K562 (cell line): ENCODE measurements around the gene SLX9. TPM values are rescaled to one million over a fixed set of nuclear protein-coding genes. Genes with fewer than 3 reads are reported as not detected.

Source experiments
- ATAC-seq: fragments of 200-7000 bp; cut with Tn5 transposase; 3 replicates; pipeline ENCODE4 v1.9.1; 2020; ENCODE audit warnings: moderate library complexity
- BruUV-seq: library from RNA; stranded (reverse); fragments of 400-500 nt; replicated peaks from 2 replicates; lab custom pipeline; 2021; lab: Mats Ljungman, UMichigan
- CTCF ChIA-PET: fragments of 300-600 bp; formaldehyde crosslinking; extraction: SDS; loops from one replicate; lab custom pipeline; 2021; ENCODE audit warnings: low intra/inter-chr PET ratio; lab: Yijun Ruan, JAX
- POLR2A ChIA-PET: fragments of 300-600, 350-650 bp; sonication (Branson Sonifier 250); formaldehyde crosslinking; extraction: SDS; loops from one replicate; lab custom pipeline; 2021; ENCODE audit warnings: antibody characterized with exemption, inconsistent platforms; lab: Yijun Ruan, JAX
- DNase-seq, 4 experiments: peaks; one replicate each; pipeline versions ENCODE4 v3.0.0 to v3.0.0-alpha.2; 2011 to 2018; ENCODE audit warnings: low spot score in 3 of 4, mixed read lengths in 3 of 4; ENCODE audit errors: extremely low read depth in 1 of 4
- FAIRE-seq: peaks from 2 replicates; lab custom pipeline; 2011; peaks lifted over from hg19 to GRCh38; lab: Jason Lieb, UNC
- H2AFZ ChIP-seq: 2 replicates; pipeline ENCODE4 v1.6.0; 2011; ENCODE audit warnings: low read depth, low read length, control low read depth, inconsistent platforms
- H3K27ac ChIP-seq: fragments of 200-600 bp; 3 replicates; pipeline ENCODE4 v1.8.0; 2011; ENCODE audit warnings: low read depth, mild to moderate bottlenecking, control low read depth, inconsistent platforms, low read length, moderate library complexity, mixed read lengths; ENCODE audit errors: extremely low read depth
- H3K27me3 ChIP-seq, 2 experiments: fragments of 300-600 bp in 1 of 2; 2 replicates in 1 of 2; 3 replicates in 1 of 2; pipeline versions ENCODE4 v1.6.0 to v1.8.0; 2011; ENCODE audit warnings: inconsistent platforms in 2 of 2, low read length in 2 of 2, mild to moderate bottlenecking in 1 of 2, mixed read lengths in 1 of 2, moderate library complexity in 1 of 2; ENCODE audit not compliant: control insufficient read depth in 2 of 2, insufficient read depth in 2 of 2
- H3K36me3 ChIP-seq: fragments of 300-600 bp; 3 replicates; pipeline ENCODE4 v1.8.0; 2011; ENCODE audit warnings: mild to moderate bottlenecking, low read length, inconsistent platforms; ENCODE audit not compliant: control insufficient read depth, insufficient read depth
- H3K4me1 ChIP-seq, 2 experiments: fragments of 200-600 bp in 1 of 2; replicated peaks in 1 of 2; 2 replicates in 1 of 2; 3 replicates in 1 of 2; pipeline versions ENCODE4 v1.5.1 to v1.8.0; 2011; ENCODE audit warnings: inconsistent platforms in 2 of 2, low read length in 2 of 2, mild to moderate bottlenecking in 1 of 2, mixed read lengths in 1 of 2, moderate library complexity in 1 of 2; ENCODE audit not compliant: control insufficient read depth in 2 of 2, insufficient read depth in 2 of 2
- H3K4me2 ChIP-seq: 2 replicates; pipeline ENCODE4 v1.6.1; 2011; ENCODE audit warnings: low read length, control low read depth, inconsistent platforms, mixed read lengths; ENCODE audit not compliant: insufficient read depth
- H3K4me3 ChIP-seq: fragments of 200-600 bp; sonication (generic), shearing (Covaris generic); 2 replicates; pipeline ENCODE4 v1.5.1; 2016; ENCODE audit warnings: control low read depth, inconsistent platforms
- H3K79me2 ChIP-seq: fragments of 200-600 bp; 3 replicates; pipeline ENCODE4 v1.8.0; 2011; ENCODE audit warnings: low read length, inconsistent platforms; ENCODE audit not compliant: control insufficient read depth, insufficient read depth
- H3K9ac ChIP-seq, 2 experiments: 2 replicates each; pipeline versions ENCODE4 v1.6.0 to v1.6.1; 2011; ENCODE audit warnings: low read depth in 2 of 2, low read length in 2 of 2, control low read depth in 1 of 2, inconsistent platforms in 1 of 2, mild to moderate bottlenecking in 1 of 2, mixed read lengths in 1 of 2; ENCODE audit not compliant: insufficient read depth in 1 of 2
- H3K9me1 ChIP-seq: one replicate; pipeline ENCODE4 v1.6.0; 2011; ENCODE audit warnings: inconsistent platforms, mild to moderate bottlenecking, low read length, moderate library complexity; ENCODE audit not compliant: control insufficient read depth, insufficient read depth
- H3K9me3 ChIP-seq: replicated peaks from 2 replicates; pipeline ENCODE4 v1.5.1; 2011; ENCODE audit warnings: low read depth, low read length, inconsistent platforms; ENCODE audit not compliant: control insufficient read depth, insufficient read depth
- H4K20me1 ChIP-seq: replicated peaks from 2 replicates; pipeline ENCODE4 v1.6.1; 2011; ENCODE audit warnings: low read length, inconsistent platforms, mixed read lengths; ENCODE audit not compliant: control insufficient read depth, insufficient read depth
- CBX2 ChIP-seq: fragments of 200-600 bp; sonication (generic); IDR thresholded peaks from one replicate; pipeline ENCODE4 v1.6.1; 2012; ENCODE audit warnings: mild to moderate bottlenecking, low read length, inconsistent platforms; ENCODE audit not compliant: insufficient read depth, poor library complexity, severe bottlenecking
- EZH2 ChIP-seq: IDR thresholded peaks from 2 replicates; pipeline ENCODE4 v1.6.1; 2012; ENCODE audit warnings: low read depth, mild to moderate bottlenecking, inconsistent platforms, low read length, borderline replicate concordance
- MYBL2 ChIP-seq, 2 experiments: fragments of 450-650 bp in 1 of 2; sonication (generic) in 1 of 2; formaldehyde crosslinking in 1 of 2; IDR thresholded peaks; 2 replicates each; pipeline versions ENCODE4 v1.6.1 to v1.8.1; 2017 to 2022; ENCODE audit warnings: borderline replicate concordance in 1 of 2, inconsistent platforms in 1 of 2, low read depth in 1 of 2, mild to moderate bottlenecking in 1 of 2, missing genetic modification reagents in 1 of 2, moderate library complexity in 1 of 2
- RNF2 ChIP-seq: sonication (generic); IDR thresholded peaks from 2 replicates; pipeline ENCODE4 v1.6.1; 2016
- ZBTB1 ChIP-seq: sonication (generic); formaldehyde crosslinking; IDR thresholded peaks from 2 replicates; pipeline ENCODE4 v1.8.1; 2023; ENCODE audit warnings: missing genetic modification reagents, low read depth, mild to moderate bottlenecking, borderline replicate concordance
- ZNF696 ChIP-seq: fragments of 250-450 bp; sonication (Bioruptor Pico); conservative IDR thresholded peaks from 2 replicates; pipeline ENCODE4 v1.4.0; 2020; ENCODE audit warnings: mild to moderate bottlenecking, moderate library complexity
- WGBS: fragments of 100-300 bp; shearing (Covaris generic); methylation state at CpG from one replicate; pipeline ENCODE4 v1.1.6; 2016; ENCODE audit warnings: low coverage, mixed read lengths; ENCODE audit not compliant: insufficient coverage; ENCODE audit errors: missing lambda C conversion rate; 5-methylcytosine and 5-hydroxymethylcytosine counted together
- in situ Hi-C: fragments of 300-500 bp; cut with MboI; formaldehyde crosslinking; loops from 4 replicates; pipeline ENCODE4 v1.15.0; 2018; ENCODE audit warnings: inconsistent platforms, mixed read lengths
- intact Hi-C: fragments of 100-400 bp; cut with micrococcal nuclease; formaldehyde crosslinking; loops from 2 replicates; pipeline ENCODE4 v1.14.2; 2022
- polyA plus RNA-seq, 8 experiments: library from polyadenylated mRNA; depleted of rRNA in 4 of 8; stranded (reverse) in 5 of 8; unstranded in 3 of 8; fragments of >200 nt; fragmentation: Nextera tagmentation in 2 of 8; fragmentation: Illumina TruSeq in 1 of 8; extraction: Ambion mirVana in 2 of 8; extraction: Trizol in 1 of 8; gene quantifications; 2 replicates each; pipeline versions ENCODE4 v1.2.1 to v1.2.3, GENCODE V29; 2011 to 2014; ENCODE audit warnings: inconsistent platforms in 1 of 8, missing spikeins in 1 of 8
- total RNA-seq, 7 experiments: library from RNA; depleted of rRNA in 6 of 7; stranded (reverse); fragments of >200 nt in 6 of 7; fragmentation: Illumina TruSeq in 2 of 7; extraction: Trizol in 2 of 7; gene quantifications; 2 replicates each; pipeline versions ENCODE4 v1.2.1 to v1.2.3, GENCODE V29; 2011 to 2021; ENCODE audit warnings: low replicate concordance in 1 of 7

SLX9 gene
- total and polyA plus RNA-seq, 9 of the 15 experiments (the other 6 are each of a cell fraction or from before 2014, with no cell fraction given): 1.2 to 75.5 (median 16.5) TPM

- 0% methylated on average over 3 of the region's 3 CpGs for WGBS
- Histone ChIP-seq H3K27me3 (peaks cover 54 to 58% of the 10 kb centered on the region in 2 experiments), H3K9me1 (no peaks in the 10 kb centered on the region), H3K9me3 (no peaks in the 10 kb centered on the region), H3K4me2 (no peak overlapping the region), H3K27ac (no peak overlapping the region), H2AFZ (no peak overlapping the region), H3K79me2 (no peaks in the 10 kb centered on the region), H3K9ac (no peak overlapping the region), H3K36me3 (no peaks in the 10 kb centered on the region), H4K20me1 (no peaks in the 10 kb centered on the region; the same call in 1 of the 2 replicates), H3K4me1 (peaks cover 2 to 29% of the 10 kb centered on the region in 2 experiments; a peak in 4 of 5 replicates), H3K4me3 (no peak overlapping the region)
- ChIA-PET CTCF (no interaction called here), POLR2A (interaction anchor here (0.8 kb wide), 1 partner anchor 9 kb away, joined by 3 read pairs; no protein-coding TSS in a partner anchor)
- intact Hi-C loops: loop anchor here (10.0 kb wide), 1 partner anchor 125 kb away; no protein-coding TSS in a partner anchor
- TF ChIP-seq CBX2: peak; percentile 2
- TF ChIP-seq ZBTB1 (CRISPR knock-in tag): no peak
- 0 out of 2 replicates have a peak, but pooled peaks have one; percentile 28 for TF ChIP-seq RNF2
- no peak for TF ChIP-seq MYBL2 (IDR thresholded peaks at IDR 0.05; ENCODE audit: low read depth)
- no peak for TF ChIP-seq MYBL2 (CRISPR knock-in tag; IDR thresholded peaks at IDR 0.05; ENCODE audit: borderline replicate concordance)
- peak; percentile 16; the same call in 1 of the 2 replicates for TF ChIP-seq EZH2
- TF ChIP-seq ZNF696: no peak
- no peak for ATAC-seq
- in situ Hi-C loops: no loop called here
- no peak for FAIRE-seq
- BruUV-seq: no TSS peak
- DNase-seq: no peak
These were observed 70.3 kb downstream of the SLX9 start for GRCh38 chr21:45010096-45010495.
